Cortex of kidney (tissue), 1 donor: ENCODE results near the gene PRKAA1.

Experiments
- DNase-seq: peaks from one replicate; lab custom pipeline; 2025; lab: John Stamatoyannopoulos, UW

The PRKAA1 gene

GRCh38 chr5:40780199-40780598, 18.0 kb downstream of the PRKAA1 start:
- no peak for DNase-seq

GRCh38 chr5:40779561-40779960, 18.6 kb downstream of the PRKAA1 start:
- no peak for DNase-seq

- no peak for DNase-seq
Observed at GRCh38 chr5:40778133-40778532, 20.0 kb downstream of the PRKAA1 start.

GRCh38 chr5:40776658-40776977, 21.6 kb downstream of the PRKAA1 start:
- DNase-seq, result no peak

- no peak for DNase-seq
Observed at GRCh38 chr5:40775846-40776657, 22.1 kb downstream of the PRKAA1 start.

GRCh38 chr5:40775085-40775845, 22.9 kb downstream of the PRKAA1 start:
- DNase-seq, result no peak

GRCh38 chr5:40774623-40775022, 23.6 kb downstream of the PRKAA1 start:
- no peak for DNase-seq

GRCh38 chr5:40770764-40771163, 27.4 kb downstream of the PRKAA1 start:
- no peak for DNase-seq

- no peak for DNase-seq
Observed at GRCh38 chr5:40762705-40763104, 35.5 kb downstream of the PRKAA1 start.

- no peak for DNase-seq
Observed at GRCh38 chr5:40757400-40757799, 40.8 kb downstream of the PRKAA1 start.

GRCh38 chr5:40755407-40756365, 42.5 kb downstream of the PRKAA1 start, which contains the start of gene TTC33:
TSS of gene TTC33 (minus strand) at chr5:40755961. CDS start at chr5:40747018, 8,943 bp downstream.
- DNase-seq, result peak; percentile 17

- DNase-seq, result no peak
Observed at GRCh38 chr5:40755093-40755406, 43.1 kb downstream of the PRKAA1 start.

- DNase-seq, result no peak
Observed at GRCh38 chr5:40754381-40755092, 43.6 kb downstream of the PRKAA1 start.

GRCh38 chr5:40746703-40747102, 51.5 kb downstream of the PRKAA1 start:
- DNase-seq, result no peak

GRCh38 chr5:40743771-40744170, 54.4 kb downstream of the PRKAA1 start:
- DNase-seq, result no peak

GRCh38 chr5:40738502-40738901, 59.7 kb downstream of the PRKAA1 start:
- no peak for DNase-seq

GRCh38 chr5:40736103-40736875, 61.9 kb downstream of the PRKAA1 start:
- DNase-seq, result no peak

GRCh38 chr5:40735609-40736008, 62.6 kb downstream of the PRKAA1 start:
- no peak for DNase-seq

GRCh38 chr5:40734986-40735385, 63.2 kb downstream of the PRKAA1 start:
- DNase-seq, result no peak

GRCh38 chr5:40733879-40734563, 64.2 kb downstream of the PRKAA1 start:
- DNase-seq, result no peak
